Fibroblast of pulmonary artery (primary cell): Measurements from ENCODE around the gene GALNT9.

Source experiments
- DNase-seq: peaks from one replicate; pipeline ENCODE4 v3.0.0-alpha.2; 2010; ENCODE audit warnings: low read depth
- H3K4me3 ChIP-seq: replicated peaks from 2 replicates; pipeline ENCODE4 v1.5.1; 2011; ENCODE audit warnings: low read depth, mild to moderate bottlenecking, control low read depth, low read length, moderate library complexity
- CTCF ChIP-seq: IDR thresholded peaks from 2 replicates; pipeline ENCODE4 v1.5.1; 2011; ENCODE audit warnings: mild to moderate bottlenecking, control low read depth, low read length, inconsistent platforms; ENCODE audit errors: missing control alignments

Gene GALNT9

GRCh38 chr12:132337557-132337956, 8.2 kb upstream of the GALNT9 start:
- TF ChIP-seq CTCF, result no peak
- no peak for DNase-seq
- H3K4me3 ChIP-seq, result no peak overlapping the region

- H3K4me3 ChIP-seq, result no peak overlapping the region
- DNase-seq, result no peak
- TF ChIP-seq CTCF, result no peak
These were observed 7.3 kb upstream of the GALNT9 start for GRCh38 chr12:132336451-132337413.

GRCh38 chr12:132335179-132335756, 5.9 kb upstream of the GALNT9 start:
- TF ChIP-seq CTCF, result no peak
- no peak overlapping the region for H3K4me3 ChIP-seq
- DNase-seq, result no peak

- TF ChIP-seq CTCF, result no peak
- no peak overlapping the region for H3K4me3 ChIP-seq
- DNase-seq, result no peak
These were observed 4.4 kb upstream of the GALNT9 start for GRCh38 chr12:132333766-132334165.

GRCh38 chr12:132333273-132333672, 3.9 kb upstream of the GALNT9 start:
- no peak for TF ChIP-seq CTCF
- DNase-seq, result no peak
- H3K4me3 ChIP-seq, result no peak overlapping the region

GRCh38 chr12:132330549-132330881, 1.1 kb upstream of the GALNT9 start:
- DNase-seq, result no peak
- TF ChIP-seq CTCF, result no peak
- H3K4me3 ChIP-seq, result no peak overlapping the region
